HL-60 (cell line): ENCODE data around the gene TAOK3.

Experiments used
- POLR2AphosphoS5 ChIP-seq: IDR thresholded peaks from 2 replicates; pipeline ENCODE4 v1.6.1; 2012; ENCODE audit warnings: low read depth
- SPI1 ChIP-seq: IDR thresholded peaks from 2 replicates; pipeline ENCODE4 v1.6.1; 2012; ENCODE audit warnings: low read depth, mild to moderate bottlenecking, borderline replicate concordance
- TF ChIP-seq, protein P1 (sequence below): IDR thresholded peaks from one replicate; pipeline ENCODE4 v1.5.1; 2011; ENCODE audit warnings: low read length, control low read depth, inconsistent platforms; ENCODE audit not compliant: insufficient read depth
- TF ChIP-seq, protein P2 (sequence below): IDR thresholded peaks from 2 replicates; pipeline ENCODE4 v1.6.1; 2012; ENCODE audit warnings: low read depth; ENCODE audit not compliant: insufficient replicate concordance

DNA sequence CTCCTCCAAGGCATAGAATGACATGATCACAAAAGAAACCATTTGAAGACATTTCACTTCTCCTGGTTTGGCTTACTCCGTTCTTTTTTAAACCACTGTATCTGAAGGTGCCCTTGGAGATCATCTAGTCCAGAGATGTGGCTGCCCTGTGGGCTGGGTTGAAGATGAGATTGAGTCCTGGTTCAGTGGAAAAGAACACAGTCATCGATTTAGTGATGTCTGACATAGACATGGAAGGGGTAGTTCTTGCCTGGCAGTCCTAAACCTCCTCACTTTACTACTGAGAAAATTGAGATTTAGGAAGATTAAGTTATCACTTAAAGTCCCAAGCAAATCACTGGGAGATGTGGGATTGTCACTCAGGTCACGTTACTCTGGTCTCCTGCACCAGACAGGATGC lies 271.7 kb downstream of the TAOK3 start:
- TF ChIP-seq, protein P1, sequence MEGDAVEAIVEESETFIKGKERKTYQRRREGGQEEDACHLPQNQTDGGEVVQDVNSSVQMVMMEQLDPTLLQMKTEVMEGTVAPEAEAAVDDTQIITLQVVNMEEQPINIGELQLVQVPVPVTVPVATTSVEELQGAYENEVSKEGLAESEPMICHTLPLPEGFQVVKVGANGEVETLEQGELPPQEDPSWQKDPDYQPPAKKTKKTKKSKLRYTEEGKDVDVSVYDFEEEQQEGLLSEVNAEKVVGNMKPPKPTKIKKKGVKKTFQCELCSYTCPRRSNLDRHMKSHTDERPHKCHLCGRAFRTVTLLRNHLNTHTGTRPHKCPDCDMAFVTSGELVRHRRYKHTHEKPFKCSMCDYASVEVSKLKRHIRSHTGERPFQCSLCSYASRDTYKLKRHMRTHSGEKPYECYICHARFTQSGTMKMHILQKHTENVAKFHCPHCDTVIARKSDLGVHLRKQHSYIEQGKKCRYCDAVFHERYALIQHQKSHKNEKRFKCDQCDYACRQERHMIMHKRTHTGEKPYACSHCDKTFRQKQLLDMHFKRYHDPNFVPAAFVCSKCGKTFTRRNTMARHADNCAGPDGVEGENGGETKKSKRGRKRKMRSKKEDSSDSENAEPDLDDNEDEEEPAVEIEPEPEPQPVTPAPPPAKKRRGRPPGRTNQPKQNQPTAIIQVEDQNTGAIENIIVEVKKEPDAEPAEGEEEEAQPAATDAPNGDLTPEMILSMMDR = no peak
- TF ChIP-seq POLR2AphosphoS5 = no peak
- TF ChIP-seq SPI1 = no peak
- TF ChIP-seq, protein P2, sequence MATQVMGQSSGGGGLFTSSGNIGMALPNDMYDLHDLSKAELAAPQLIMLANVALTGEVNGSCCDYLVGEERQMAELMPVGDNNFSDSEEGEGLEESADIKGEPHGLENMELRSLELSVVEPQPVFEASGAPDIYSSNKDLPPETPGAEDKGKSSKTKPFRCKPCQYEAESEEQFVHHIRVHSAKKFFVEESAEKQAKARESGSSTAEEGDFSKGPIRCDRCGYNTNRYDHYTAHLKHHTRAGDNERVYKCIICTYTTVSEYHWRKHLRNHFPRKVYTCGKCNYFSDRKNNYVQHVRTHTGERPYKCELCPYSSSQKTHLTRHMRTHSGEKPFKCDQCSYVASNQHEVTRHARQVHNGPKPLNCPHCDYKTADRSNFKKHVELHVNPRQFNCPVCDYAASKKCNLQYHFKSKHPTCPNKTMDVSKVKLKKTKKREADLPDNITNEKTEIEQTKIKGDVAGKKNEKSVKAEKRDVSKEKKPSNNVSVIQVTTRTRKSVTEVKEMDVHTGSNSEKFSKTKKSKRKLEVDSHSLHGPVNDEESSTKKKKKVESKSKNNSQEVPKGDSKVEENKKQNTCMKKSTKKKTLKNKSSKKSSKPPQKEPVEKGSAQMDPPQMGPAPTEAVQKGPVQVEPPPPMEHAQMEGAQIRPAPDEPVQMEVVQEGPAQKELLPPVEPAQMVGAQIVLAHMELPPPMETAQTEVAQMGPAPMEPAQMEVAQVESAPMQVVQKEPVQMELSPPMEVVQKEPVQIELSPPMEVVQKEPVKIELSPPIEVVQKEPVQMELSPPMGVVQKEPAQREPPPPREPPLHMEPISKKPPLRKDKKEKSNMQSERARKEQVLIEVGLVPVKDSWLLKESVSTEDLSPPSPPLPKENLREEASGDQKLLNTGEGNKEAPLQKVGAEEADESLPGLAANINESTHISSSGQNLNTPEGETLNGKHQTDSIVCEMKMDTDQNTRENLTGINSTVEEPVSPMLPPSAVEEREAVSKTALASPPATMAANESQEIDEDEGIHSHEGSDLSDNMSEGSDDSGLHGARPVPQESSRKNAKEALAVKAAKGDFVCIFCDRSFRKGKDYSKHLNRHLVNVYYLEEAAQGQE = no peak
